Kidney epithelial cell (primary cell): ENCODE results near the gene TMEM245. TPM values are rescaled to one million over a fixed set of nuclear protein-coding genes. Genes with fewer than 3 reads are reported as not detected.

ENCODE experiments used
- DNase-seq: peaks from one replicate; pipeline ENCODE4 v3.0.0-alpha.2; 2010; ENCODE audit warnings: low read depth
- H3K27me3 ChIP-seq: 2 replicates; pipeline ENCODE4 v1.6.0; 2011; ENCODE audit warnings: low read length; ENCODE audit not compliant: control insufficient read depth, insufficient read depth
- H3K36me3 ChIP-seq: 2 replicates; pipeline ENCODE4 v1.5.1; 2011; ENCODE audit warnings: low read length; ENCODE audit not compliant: control insufficient read depth, insufficient read depth
- H3K4me3 ChIP-seq: 2 replicates; pipeline ENCODE4 v1.5.1; 2011; ENCODE audit warnings: low read depth, mild to moderate bottlenecking, control low read depth, low read length
- CTCF ChIP-seq: IDR thresholded peaks from 2 replicates; pipeline ENCODE4 v1.5.1; 2011; ENCODE audit warnings: mild to moderate bottlenecking, moderate library complexity, low read length, control low read depth, inconsistent platforms; ENCODE audit not compliant: insufficient read depth, poor library complexity, severe bottlenecking
- total RNA-seq: library from RNA; depleted of rRNA; stranded (reverse); fragments of >200 nt; gene quantifications from 2 replicates; pipeline ENCODE4 v1.2.3, GENCODE V29; 2015

The TMEM245 gene
- total RNA-seq, 1 donor from 2014 or later = 44.5 TPM

GRCh38 chr9:109001275-109001676 is 118.5 kb downstream of the TMEM245 start:
- no peak for TF ChIP-seq CTCF
- Histone ChIP-seq H3K27me3 (no peaks in the 10 kb centered on the region), H3K4me3 (no peak overlapping the region), H3K36me3 (no peaks in the 10 kb centered on the region)
- DNase-seq = peak; percentile 69

GRCh38 chr9:108997112-108997511 is 122.6 kb downstream of the TMEM245 start:
- Histone ChIP-seq H3K4me3 (no peak overlapping the region), H3K36me3 (no peaks in the 10 kb centered on the region), H3K27me3 (no peaks in the 10 kb centered on the region)
- DNase-seq = no peak
- no peak for TF ChIP-seq CTCF

- no peak overlapping the region for H3K4me3 ChIP-seq
- TF ChIP-seq CTCF = no peak
- H3K27me3 ChIP-seq = no peaks in the 10 kb centered on the region
- H3K36me3 ChIP-seq = no peaks in the 10 kb centered on the region
- DNase-seq = no peak
Observed at GRCh38 chr9:108996643-108997042, 123.1 kb downstream of the TMEM245 start.

GRCh38 chr9:108994695-108995094 is 125.1 kb downstream of the TMEM245 start:
- H3K36me3 ChIP-seq = no peaks in the 10 kb centered on the region
- no peak for TF ChIP-seq CTCF
- no peaks in the 10 kb centered on the region for H3K27me3 ChIP-seq
- H3K4me3 ChIP-seq = no peak overlapping the region
- DNase-seq = no peak

GRCh38 chr9:108991479-108991878 is 128.3 kb downstream of the TMEM245 start:
- TF ChIP-seq CTCF = no peak
- no peak for DNase-seq
- H3K27me3 ChIP-seq = no peaks in the 10 kb centered on the region
- H3K4me3 ChIP-seq = no peak overlapping the region
- H3K36me3 ChIP-seq = no peaks in the 10 kb centered on the region

GRCh38 chr9:108983885-108984284 is 135.9 kb downstream of the TMEM245 start:
- no peak overlapping the region for H3K4me3 ChIP-seq
- TF ChIP-seq CTCF = no peak
- DNase-seq = no peak
- H3K27me3 ChIP-seq = no peaks in the 10 kb centered on the region
- no peaks in the 10 kb centered on the region for H3K36me3 ChIP-seq
